Right lobe of liver (tissue), 6 donors: ENCODE data around the gene MTG1. TPM values are rescaled to one million over a fixed set of nuclear protein-coding genes. Genes with fewer than 3 reads are reported as not detected.
"Not testable (repeated sequence)": the region's sequence is repeated elsewhere in the genome, so short reads cannot be mapped to it uniquely, and the experiment has no call there.

ENCODE experiments used
- ATAC-seq, 4 donors: fragments of 200-7000 bp; cut with Tn5 transposase; one replicate each; pipeline ENCODE4 v1.9.1; 2020; ENCODE audit warnings: mild to moderate bottlenecking in 4 of 4, moderate library complexity in 4 of 4
- DNase-seq, 3 donors: peaks; one replicate each; pipeline ENCODE4 v3.0.0-alpha.2; 2020
- H3K27ac ChIP-seq, 3 donors: fragments of 200-600 bp; one replicate each; pipeline ENCODE4 v1.8.0; 2022
- H3K27me3 ChIP-seq, 2 donors: fragments of 200-600 bp; one replicate each; pipeline ENCODE4 v1.8.0; 2022
- H3K36me3 ChIP-seq, 4 donors: fragments of 200-600 bp; sonication (generic) in 1 of 4; one replicate each; pipeline versions ENCODE4 v1.5.1 to v1.8.0; 2017 to 2022; ENCODE audit warnings: control low read depth in 1 of 4
- H3K4me1 ChIP-seq, 4 donors: fragments of 200-600 bp; sonication (generic) in 1 of 4; one replicate each; pipeline versions ENCODE4 v1.5.1 to v1.8.0; 2017 to 2022; ENCODE audit warnings: control low read depth in 1 of 4
- H3K4me3 ChIP-seq, 3 donors: fragments of 200-600 bp; one replicate each; pipeline ENCODE4 v1.8.0; 2022
- H3K9me3 ChIP-seq, 4 donors: fragments of 200-600 bp; sonication (generic) in 1 of 4; one replicate each; pipeline versions ENCODE4 v1.5.1 to v1.8.0; 2017 to 2022; ENCODE audit warnings: control low read depth in 1 of 4
- CTCF ChIP-seq, 4 donors: fragments of 200-600 bp in 3 of 4; fragments of 450-650 bp in 1 of 4; IDR thresholded peaks; one replicate each; pipeline versions ENCODE4 v1.5.1 to v1.8.0; 2016 to 2022; ENCODE audit warnings: antibody characterized with exemption in 4 of 4, mild to moderate bottlenecking in 2 of 4
- POLR2A ChIP-seq: fragments of 450-650 bp; IDR thresholded peaks from one replicate; pipeline ENCODE4 v1.6.1; 2017; ENCODE audit warnings: antibody characterized with exemption, mild to moderate bottlenecking
- WGBS: methylation state at CpG from one replicate; pipeline ENCODE4 v1.1.6; 2018; ENCODE audit warnings: low coverage, low lambda C conversion rate; ENCODE audit not compliant: insufficient coverage; ENCODE audit errors: missing lambda C conversion rate; 5-methylcytosine and 5-hydroxymethylcytosine counted together
- intact Hi-C, 2 donors: fragments of 100-400 bp; cut with DNase I; formaldehyde crosslinking; loops; one replicate each; pipeline versions ENCODE4 v1.11.2 to v1.14.1; 2022
- total RNA-seq, 6 experiments: library from RNA; depleted of rRNA in 2 of 6; stranded (reverse); fragments of >200 nt in 2 of 6; fragmentation: NEBNext Ultra II Directional in 3 of 6; extraction: Animal tissue kit (Norgen Biotek cat#: 25700) in 3 of 6; gene quantifications; one replicate each; pipeline versions ENCODE4 v1.1.0 to v1.2.4, GENCODE V29; 2016 to 2023
- donor health status: DM: no; HTN: yes; CAD: no.
- donor health status: DM: no; HTN: no; CAD: no.
- donor health status: DM: no; HTN: no; CAD: no.
- donor health status: DM: no; HTN: yes; CAD: no.
- donor health status: DM: no; HTN: yes; CAD: no.

Gene MTG1
- total RNA-seq, 6 experiments from 2014 or later = 25.1 to 45.7 (median 34.5) TPM

GRCh38 chr10:133438711-133439273 is 44.8 kb downstream of the MTG1 start:
- no peak overlapping the region for H3K27ac ChIP-seq
- no peak overlapping the region for H3K4me3 ChIP-seq
- DNase-seq = peak in 1 of 3 donors; percentile 51
- no peaks in the 10 kb centered on the region for H3K36me3 ChIP-seq
- no peaks in the 10 kb centered on the region for H3K27me3 ChIP-seq
- peak; percentile 57 to 84 (median 72) for ATAC-seq
- H3K9me3 ChIP-seq = no peaks in the 10 kb centered on the region
- TF ChIP-seq POLR2A = no peak
- peak; percentile 26 to 47 (median 36) for TF ChIP-seq CTCF (IDR thresholded peaks at IDR 0.05)
- 55% methylated on average over 9 of the region's 11 CpGs for WGBS
- intact Hi-C loops = no loop called here
- H3K4me1 ChIP-seq = peaks cover 0 to 4% (median 0%) of the 10 kb centered on the region in 4 donors

GRCh38 chr10:133439517-133440461 is 45.8 kb downstream of the MTG1 start:
- intact Hi-C loops = no loop called here
- no peak for ATAC-seq
- no peaks in the 10 kb centered on the region for H3K36me3 ChIP-seq
- 86% methylated on average over 12 of the region's 25 CpGs for WGBS
- peaks cover 0 to 4% (median 0%) of the 10 kb centered on the region in 4 donors for H3K4me1 ChIP-seq
- peak in 1 of 3 donors; percentile 48 for DNase-seq
- no peaks in the 10 kb centered on the region for H3K27me3 ChIP-seq
- H3K4me3 ChIP-seq = no peak overlapping the region
- no peaks in the 10 kb centered on the region for H3K9me3 ChIP-seq
- TF ChIP-seq POLR2A = no peak
- TF ChIP-seq CTCF (IDR thresholded peaks at IDR 0.05) = no peak
- no peak overlapping the region for H3K27ac ChIP-seq

- TF ChIP-seq POLR2A = no peak
- no peak for TF ChIP-seq CTCF (IDR thresholded peaks at IDR 0.05)
- Histone ChIP-seq H3K27me3 (no peaks in the 10 kb centered on the region), H3K27ac (no peak overlapping the region), H3K4me3 (no peak overlapping the region), H3K9me3 (no peaks in the 10 kb centered on the region), H3K36me3 (no peaks in the 10 kb centered on the region), H3K4me1 (peaks cover 0 to 4% (median 0%) of the 10 kb centered on the region in 4 donors)
- DNase-seq = no peak
- intact Hi-C loops = no loop called here
- ATAC-seq = no peak
- WGBS = 91% methylated on average over 4 of the region's 18 CpGs
These were observed 46.8 kb downstream of the MTG1 start for GRCh38 chr10:133440633-133441285.

- H3K36me3 ChIP-seq, H3K27ac ChIP-seq, H3K9me3 ChIP-seq, H3K27me3 ChIP-seq, DNase-seq, H3K4me3 ChIP-seq, H3K4me1 ChIP-seq, ATAC-seq, intact Hi-C loops: not testable (repeated sequence)
- whole genome bisulfite sequencing = no CpG with 5 or more reads among the region's 21 CpGs
These were observed 47.4 kb downstream of the MTG1 start for GRCh38 chr10:133441356-133441755.
